NB4 (cell line): ENCODE data around the gene CATSPERB.
"Not testable (repeated sequence)": the region's sequence is repeated elsewhere in the genome, so short reads cannot be mapped to it uniquely, and the experiment has no call there.

Source experiments
- DNase-seq: peaks from one replicate; pipeline ENCODE4 v3.0.0; 2010; ENCODE audit warnings: low read depth
- H3K4me3 ChIP-seq: one replicate; pipeline ENCODE4 v1.5.1; 2011; ENCODE audit warnings: mild to moderate bottlenecking, low read depth, low read length, moderate library complexity
- MYC ChIP-seq: IDR thresholded peaks from 2 replicates; pipeline ENCODE4 v1.6.1; 2011; ENCODE audit warnings: low read depth, low read length
- POLR2A ChIP-seq: IDR thresholded peaks from 2 replicates; pipeline ENCODE4 v1.6.1; 2011; ENCODE audit warnings: mild to moderate bottlenecking; ENCODE audit not compliant: insufficient read length; ENCODE audit errors: extremely low read depth
- TF ChIP-seq, protein P1 (sequence below): IDR thresholded peaks from 2 replicates; pipeline ENCODE4 v1.6.1; 2011; ENCODE audit warnings: low read depth, low read length
- TF ChIP-seq, protein P2 (sequence below): IDR thresholded peaks from one replicate; pipeline ENCODE4 v1.5.1; 2012; ENCODE audit warnings: low read depth, low read length

Gene CATSPERB

DNA sequence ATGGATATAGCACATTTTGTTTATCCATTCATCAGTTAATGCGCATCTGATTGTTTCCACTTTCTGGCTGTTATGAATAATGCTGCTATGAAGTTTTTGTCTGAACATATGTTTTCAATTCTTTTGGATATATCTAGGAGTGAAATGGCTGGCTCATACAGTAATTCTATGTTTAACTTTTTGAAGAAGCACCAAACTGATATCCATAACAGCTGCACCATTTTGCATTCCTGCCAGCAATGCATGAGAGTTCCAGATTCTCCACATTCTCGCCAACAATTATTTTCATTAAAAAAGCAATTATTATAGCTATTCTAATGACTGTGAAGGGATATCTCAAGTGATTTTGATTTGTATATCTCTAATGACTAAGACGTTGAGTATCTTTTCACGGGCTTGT, 131.9 kb downstream of the CATSPERB start:
- no peak for DNase-seq
- H3K4me3 ChIP-seq = no peak overlapping the region
- TF ChIP-seq, protein P1, sequence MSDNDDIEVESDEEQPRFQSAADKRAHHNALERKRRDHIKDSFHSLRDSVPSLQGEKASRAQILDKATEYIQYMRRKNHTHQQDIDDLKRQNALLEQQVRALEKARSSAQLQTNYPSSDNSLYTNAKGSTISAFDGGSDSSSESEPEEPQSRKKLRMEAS = no peak
- TF ChIP-seq POLR2A (no peak), MYC (no peak)
- TF ChIP-seq, protein P2, sequence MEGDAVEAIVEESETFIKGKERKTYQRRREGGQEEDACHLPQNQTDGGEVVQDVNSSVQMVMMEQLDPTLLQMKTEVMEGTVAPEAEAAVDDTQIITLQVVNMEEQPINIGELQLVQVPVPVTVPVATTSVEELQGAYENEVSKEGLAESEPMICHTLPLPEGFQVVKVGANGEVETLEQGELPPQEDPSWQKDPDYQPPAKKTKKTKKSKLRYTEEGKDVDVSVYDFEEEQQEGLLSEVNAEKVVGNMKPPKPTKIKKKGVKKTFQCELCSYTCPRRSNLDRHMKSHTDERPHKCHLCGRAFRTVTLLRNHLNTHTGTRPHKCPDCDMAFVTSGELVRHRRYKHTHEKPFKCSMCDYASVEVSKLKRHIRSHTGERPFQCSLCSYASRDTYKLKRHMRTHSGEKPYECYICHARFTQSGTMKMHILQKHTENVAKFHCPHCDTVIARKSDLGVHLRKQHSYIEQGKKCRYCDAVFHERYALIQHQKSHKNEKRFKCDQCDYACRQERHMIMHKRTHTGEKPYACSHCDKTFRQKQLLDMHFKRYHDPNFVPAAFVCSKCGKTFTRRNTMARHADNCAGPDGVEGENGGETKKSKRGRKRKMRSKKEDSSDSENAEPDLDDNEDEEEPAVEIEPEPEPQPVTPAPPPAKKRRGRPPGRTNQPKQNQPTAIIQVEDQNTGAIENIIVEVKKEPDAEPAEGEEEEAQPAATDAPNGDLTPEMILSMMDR = no peak

DNA sequence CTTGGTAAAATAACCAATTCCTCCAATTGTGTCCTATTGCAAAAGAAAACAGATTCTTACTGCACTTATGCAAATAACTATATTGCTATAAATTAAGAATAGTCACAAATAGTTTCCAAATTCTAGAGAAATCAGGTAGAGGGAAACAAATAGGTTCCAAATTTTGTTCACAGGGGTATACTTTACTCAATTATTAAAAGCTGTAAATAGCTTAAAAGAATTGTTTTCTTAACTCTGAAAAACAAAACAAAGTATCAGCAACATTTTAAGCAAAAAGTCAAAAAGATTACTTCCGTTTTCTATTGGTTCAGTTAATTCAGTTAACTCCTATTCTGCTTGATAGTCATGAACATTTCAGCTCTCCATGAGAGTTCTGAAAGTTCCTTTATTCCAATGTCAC, 136.2 kb downstream of the CATSPERB start:
- DNase-seq = no peak
- H3K4me3 ChIP-seq = no peak overlapping the region

DNA sequence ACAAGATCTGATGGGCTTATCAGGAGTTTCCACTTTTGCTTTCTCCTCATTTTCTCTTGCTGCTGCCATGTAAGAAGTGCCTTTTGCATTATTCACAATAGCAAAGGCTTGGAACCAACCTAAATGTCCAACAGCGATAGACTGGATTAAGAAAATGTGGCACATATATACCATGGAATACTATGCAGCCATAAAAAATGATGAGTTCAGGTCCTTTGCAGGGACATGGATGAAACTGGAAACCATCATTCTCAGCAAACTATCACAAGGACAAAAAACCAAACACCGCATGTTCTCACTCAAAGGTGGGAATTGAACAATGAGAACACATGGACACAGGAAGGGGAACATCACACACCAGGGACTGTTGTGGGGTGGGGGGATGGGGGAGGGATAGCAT, 137.9 kb downstream of the CATSPERB start:
- H3K4me3 ChIP-seq, DNase-seq: not testable (repeated sequence)

More for the DNA sequence above, 136.2 kb downstream of the CATSPERB start:
- TF ChIP-seq, protein P2 = no peak

DNA sequence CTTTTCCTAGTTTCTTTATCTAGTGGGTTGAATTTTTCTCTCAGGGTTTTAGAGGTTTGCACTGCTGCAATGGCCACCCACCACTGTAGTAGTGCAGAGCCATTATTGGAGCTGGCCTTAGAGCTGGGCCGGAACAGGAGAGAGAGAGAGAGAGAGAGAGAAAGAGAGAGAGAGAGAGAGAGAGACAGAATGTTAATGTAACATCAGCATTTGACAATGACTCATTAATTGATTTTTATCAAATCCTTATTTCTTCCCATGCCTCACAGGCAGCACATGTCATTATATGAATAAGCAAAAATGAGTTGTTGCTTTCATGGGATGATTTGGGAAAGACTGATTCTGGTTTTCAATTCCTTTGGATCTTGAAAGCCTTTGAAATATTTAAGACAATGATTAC, 145.5 kb downstream of the CATSPERB start:
- TF ChIP-seq, protein P1 = no peak
- DNase-seq = no peak
- no peak overlapping the region for H3K4me3 ChIP-seq

DNA sequence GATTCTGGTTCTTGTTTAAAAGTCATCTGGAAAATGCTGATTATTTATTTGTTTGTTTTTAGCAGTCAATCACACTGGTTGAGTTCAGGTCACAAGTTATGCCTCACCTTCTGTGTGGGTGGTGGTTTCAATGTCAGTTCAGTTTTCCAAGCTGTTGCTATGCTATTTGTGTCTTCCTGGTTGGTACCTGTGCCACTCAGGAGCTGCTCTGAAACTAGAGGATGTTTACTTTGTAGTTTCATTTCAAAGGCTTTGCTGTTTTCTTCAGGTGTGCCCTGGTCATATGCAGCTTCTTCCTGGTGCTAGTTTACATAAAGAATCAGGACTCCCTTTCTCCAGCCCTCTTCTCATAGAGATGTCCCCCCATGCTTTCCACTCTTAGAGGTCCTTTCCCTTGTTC, 146.0 kb downstream of the CATSPERB start:
- TF ChIP-seq, protein P2 = no peak
- TF ChIP-seq, protein P1 = no peak
- TF ChIP-seq MYC (no peak), POLR2A (no peak)
- DNase-seq = no peak

DNA sequence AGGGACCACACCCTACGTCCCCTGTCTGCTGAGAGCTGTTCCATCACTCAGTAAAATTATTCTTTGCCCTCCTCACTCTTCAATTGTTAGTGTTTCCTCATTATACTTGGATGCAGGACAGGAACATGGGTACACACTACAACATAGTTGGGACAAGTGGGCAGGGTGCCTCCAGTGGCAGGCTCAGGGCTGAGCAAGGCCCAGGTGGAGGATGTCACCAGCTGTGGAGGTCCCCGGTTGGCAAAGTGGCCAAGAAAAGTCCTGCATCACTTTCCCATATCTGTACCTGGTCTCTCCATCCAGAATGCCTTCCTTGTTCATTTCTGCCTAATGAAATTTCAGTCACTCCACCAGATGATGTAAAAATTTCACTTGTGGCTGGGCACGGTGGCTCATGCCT, 149.1 kb downstream of the CATSPERB start:
- no peak overlapping the region for H3K4me3 ChIP-seq
- TF ChIP-seq POLR2A = no peak
- TF ChIP-seq, protein P2 = no peak
- TF ChIP-seq MYC = no peak
- no peak for DNase-seq

More for the DNA sequence above, 146.0 kb downstream of the CATSPERB start:
- no peak overlapping the region for H3K4me3 ChIP-seq

DNA sequence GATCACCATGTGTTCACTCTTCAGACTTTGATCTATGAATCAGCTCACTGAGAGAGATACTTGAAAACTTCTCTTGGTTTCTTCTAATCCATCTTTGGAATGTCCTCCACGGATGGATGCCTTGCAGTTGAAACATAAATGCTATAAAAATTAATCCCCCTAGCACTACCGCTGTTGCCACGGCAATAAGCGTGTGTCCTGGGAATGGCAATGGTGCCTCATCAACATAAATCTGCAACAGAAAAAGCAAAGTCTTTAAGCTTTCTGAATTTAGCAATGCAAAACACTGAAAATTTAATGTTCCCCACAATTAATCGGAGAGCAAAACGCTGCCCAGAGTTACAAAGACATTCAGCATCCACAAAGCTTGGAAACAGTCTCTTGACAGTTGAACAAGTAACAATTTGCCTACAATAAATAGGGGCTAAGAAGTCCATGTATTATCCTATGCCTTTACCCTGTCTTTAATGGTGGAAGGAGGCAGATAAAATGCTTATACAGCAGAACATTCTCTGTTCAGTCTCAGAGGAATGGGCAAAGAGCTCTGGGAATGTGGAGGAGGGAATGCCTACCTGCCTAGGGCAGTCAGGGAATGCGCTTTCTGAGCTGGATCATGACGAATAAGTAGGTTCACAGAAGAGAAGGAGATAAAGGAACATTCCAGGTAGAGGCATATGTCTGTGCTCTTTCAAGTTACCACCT, 150.9 kb downstream of the CATSPERB start:
- no peak for TF ChIP-seq POLR2A
- TF ChIP-seq, protein P2 = no peak
- TF ChIP-seq, protein P1 = no peak
- no peak for TF ChIP-seq MYC
- H3K4me3 ChIP-seq = no peak overlapping the region

More for the DNA sequence above, 150.9 kb downstream of the CATSPERB start:
- DNase-seq = no peak
